ENCODE measurements around the gene PTEN. TPM values are rescaled to one million over a fixed set of nuclear protein-coding genes. Genes with fewer than 3 reads are reported as not detected.

Gene PTEN
- total RNA-seq, 1 donor from 2014 or later: 69.3 TPM

DNA sequence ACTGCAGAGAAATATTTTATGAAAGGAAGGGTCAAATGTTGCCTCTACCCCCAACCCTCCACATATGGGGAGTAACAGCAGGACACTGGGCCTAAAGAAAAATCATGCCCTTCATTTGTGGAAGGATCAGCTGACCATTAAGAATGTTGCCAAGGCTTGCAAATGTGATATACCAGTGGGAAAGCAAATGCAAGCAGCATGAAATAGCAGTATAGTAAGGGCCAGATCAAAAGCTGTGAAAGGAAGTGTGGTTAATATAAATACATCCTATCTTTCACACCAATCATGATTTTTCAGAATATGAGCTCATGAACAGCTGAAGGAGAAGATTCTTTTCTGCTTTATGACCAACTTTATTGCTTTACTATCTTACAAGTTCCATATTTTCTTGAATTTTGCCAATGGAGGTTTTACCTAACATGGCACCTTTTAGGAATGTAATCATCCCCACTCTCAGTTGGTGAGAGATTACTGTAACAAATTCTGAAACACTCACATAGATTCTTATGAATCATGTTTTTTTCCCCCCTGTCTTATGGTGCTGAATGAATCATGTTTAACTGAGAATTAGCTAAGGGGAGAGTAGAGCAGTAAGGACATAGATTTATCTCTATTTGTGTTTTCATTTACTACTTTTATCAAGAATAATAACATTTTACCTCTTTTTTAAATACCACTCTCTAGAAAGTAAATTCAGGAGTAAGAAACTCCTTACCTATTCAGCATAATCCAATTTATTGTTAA, 33.3 kb upstream of the PTEN start:
- H3K4me1 Mint-ChIP-seq (ENCODE audit: unreplicated experiment): no peaks in the 10 kb centered on the region
- no peaks in the 10 kb centered on the region for H3K9me3 Mint-ChIP-seq (ENCODE audit: unreplicated experiment)
- H3K4me3 Mint-ChIP-seq (ENCODE audit: unreplicated experiment): no peak overlapping the region
- TF ChIP-seq, protein P1, sequence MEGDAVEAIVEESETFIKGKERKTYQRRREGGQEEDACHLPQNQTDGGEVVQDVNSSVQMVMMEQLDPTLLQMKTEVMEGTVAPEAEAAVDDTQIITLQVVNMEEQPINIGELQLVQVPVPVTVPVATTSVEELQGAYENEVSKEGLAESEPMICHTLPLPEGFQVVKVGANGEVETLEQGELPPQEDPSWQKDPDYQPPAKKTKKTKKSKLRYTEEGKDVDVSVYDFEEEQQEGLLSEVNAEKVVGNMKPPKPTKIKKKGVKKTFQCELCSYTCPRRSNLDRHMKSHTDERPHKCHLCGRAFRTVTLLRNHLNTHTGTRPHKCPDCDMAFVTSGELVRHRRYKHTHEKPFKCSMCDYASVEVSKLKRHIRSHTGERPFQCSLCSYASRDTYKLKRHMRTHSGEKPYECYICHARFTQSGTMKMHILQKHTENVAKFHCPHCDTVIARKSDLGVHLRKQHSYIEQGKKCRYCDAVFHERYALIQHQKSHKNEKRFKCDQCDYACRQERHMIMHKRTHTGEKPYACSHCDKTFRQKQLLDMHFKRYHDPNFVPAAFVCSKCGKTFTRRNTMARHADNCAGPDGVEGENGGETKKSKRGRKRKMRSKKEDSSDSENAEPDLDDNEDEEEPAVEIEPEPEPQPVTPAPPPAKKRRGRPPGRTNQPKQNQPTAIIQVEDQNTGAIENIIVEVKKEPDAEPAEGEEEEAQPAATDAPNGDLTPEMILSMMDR (IDR thresholded peaks at IDR 0.05): no peak
- H3K27me3 Mint-ChIP-seq (ENCODE audit: unreplicated experiment): peaks cover 13% of the 10 kb centered on the region
- no peak overlapping the region for H3K27ac Mint-ChIP-seq (ENCODE audit: unreplicated experiment)
- no peak for DNase-seq (ENCODE audit: extremely low spot score, unreplicated experiment)
- no peaks in the 10 kb centered on the region for H3K36me3 Mint-ChIP-seq (ENCODE audit: unreplicated experiment)

DNA sequence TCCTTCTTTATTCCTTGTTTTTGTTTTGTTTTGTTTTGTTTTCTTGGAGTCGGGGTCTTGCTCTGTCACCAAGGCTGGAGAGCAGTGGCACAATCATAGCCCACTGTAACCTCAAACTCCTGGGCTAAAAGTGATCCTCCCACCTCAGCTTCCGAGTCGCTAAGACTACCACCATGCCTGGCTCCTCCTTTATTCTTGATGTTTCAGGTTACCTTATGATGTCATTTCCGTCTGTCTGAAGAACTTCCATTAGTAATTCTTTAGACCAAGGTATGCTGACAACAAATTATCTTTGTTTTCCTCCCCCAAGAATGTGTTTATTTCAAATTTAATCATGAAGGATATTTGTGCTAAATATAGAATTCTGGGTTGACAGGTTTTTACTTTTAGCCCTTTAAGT, 27.3 kb upstream of the PTEN start:
- H3K4me1 Mint-ChIP-seq (ENCODE audit: unreplicated experiment): no peaks in the 10 kb centered on the region
- no peaks in the 10 kb centered on the region for H3K9me3 Mint-ChIP-seq (ENCODE audit: unreplicated experiment)
- no peak overlapping the region for H3K4me3 Mint-ChIP-seq (ENCODE audit: unreplicated experiment)
- TF ChIP-seq, protein P1 (IDR thresholded peaks at IDR 0.05): no peak
- H3K36me3 Mint-ChIP-seq (ENCODE audit: unreplicated experiment): no peaks in the 10 kb centered on the region
- no peak overlapping the region for H3K27ac Mint-ChIP-seq (ENCODE audit: unreplicated experiment)
- peaks cover 26% of the 10 kb centered on the region for H3K27me3 Mint-ChIP-seq (ENCODE audit: unreplicated experiment)
- no peak for DNase-seq (ENCODE audit: extremely low spot score, unreplicated experiment)

DNA sequence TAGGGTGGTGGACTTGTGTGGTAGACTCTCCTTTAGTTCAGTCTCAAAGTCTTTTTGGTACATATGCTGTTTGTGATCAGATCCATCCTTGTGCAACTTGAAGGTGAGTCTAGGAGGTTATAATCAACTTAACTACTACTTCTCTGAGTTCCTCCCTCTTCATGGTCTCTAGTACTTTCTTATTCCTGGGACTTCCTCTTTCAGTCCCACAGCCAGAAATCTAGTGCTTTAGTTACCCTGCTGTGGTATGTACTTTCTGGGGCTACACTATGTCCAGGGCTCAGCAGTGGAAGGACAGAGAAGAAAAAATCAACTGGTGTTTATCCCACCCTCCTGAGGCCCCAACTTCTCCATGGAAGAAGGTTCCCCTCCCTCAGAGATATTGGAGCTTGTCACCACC, 26.0 kb upstream of the PTEN start:
- Mint-ChIP-seq H3K27ac (ENCODE audit: unreplicated experiment) (no peak overlapping the region), H3K9me3 (ENCODE audit: unreplicated experiment) (no peaks in the 10 kb centered on the region), H3K27me3 (ENCODE audit: unreplicated experiment) (peaks cover 26% of the 10 kb centered on the region), H3K36me3 (ENCODE audit: unreplicated experiment) (no peaks in the 10 kb centered on the region), H3K4me3 (ENCODE audit: unreplicated experiment) (no peak overlapping the region), H3K4me1 (ENCODE audit: unreplicated experiment) (no peaks in the 10 kb centered on the region)
- TF ChIP-seq, protein P1 (IDR thresholded peaks at IDR 0.05): no peak
- DNase-seq (ENCODE audit: extremely low spot score, unreplicated experiment): no peak

DNA sequence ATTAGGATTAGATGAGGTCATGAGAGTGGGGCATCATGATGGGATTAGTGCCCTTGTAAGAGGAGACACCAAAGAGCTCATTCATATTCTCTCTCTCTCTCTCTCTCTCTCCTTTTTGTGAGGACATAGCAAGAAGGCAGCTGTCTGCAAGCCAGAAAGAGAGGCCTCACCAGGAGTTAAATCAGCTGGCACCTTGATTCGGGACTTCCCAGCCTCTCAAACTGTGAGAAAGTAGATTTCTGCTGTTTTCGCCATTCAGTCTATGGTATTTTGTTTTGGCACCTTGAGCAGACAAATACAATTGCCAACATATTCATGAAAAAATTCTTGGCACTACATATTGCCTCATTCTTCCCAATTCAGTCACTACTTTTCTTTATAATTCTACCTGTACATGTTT, 24.8 kb upstream of the PTEN start:
- no peaks in the 10 kb centered on the region for H3K36me3 Mint-ChIP-seq (ENCODE audit: unreplicated experiment)
- H3K9me3 Mint-ChIP-seq (ENCODE audit: unreplicated experiment): no peaks in the 10 kb centered on the region
- TF ChIP-seq, protein P1 (IDR thresholded peaks at IDR 0.05): no peak
- no peak overlapping the region for H3K27ac Mint-ChIP-seq (ENCODE audit: unreplicated experiment)
- no peak for DNase-seq (ENCODE audit: extremely low spot score, unreplicated experiment)
- H3K4me1 Mint-ChIP-seq (ENCODE audit: unreplicated experiment): peaks cover 5% of the 10 kb centered on the region
- H3K4me3 Mint-ChIP-seq (ENCODE audit: unreplicated experiment): no peak overlapping the region
- H3K27me3 Mint-ChIP-seq (ENCODE audit: unreplicated experiment): peaks cover 23% of the 10 kb centered on the region

DNA sequence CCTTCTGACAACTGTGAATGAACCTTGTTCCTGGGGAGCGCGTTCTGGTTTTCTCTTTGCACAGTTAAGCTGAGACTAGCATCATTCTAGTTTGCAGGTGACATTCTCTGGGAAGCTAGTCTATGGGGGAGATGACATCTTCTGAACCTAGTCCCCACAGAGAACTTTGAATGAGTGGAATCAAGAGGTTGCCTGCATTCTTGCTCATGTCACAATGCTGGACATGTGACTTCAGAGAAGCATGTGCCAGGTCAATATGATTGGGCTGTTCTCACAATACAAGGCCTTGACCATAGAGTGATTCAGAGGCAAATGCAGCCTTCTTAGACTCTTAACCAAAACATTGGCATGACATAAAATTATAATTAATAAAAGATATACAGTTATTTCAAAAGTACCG, 22.2 kb upstream of the PTEN start:
- Mint-ChIP-seq H3K27me3 (ENCODE audit: unreplicated experiment) (peaks cover 10% of the 10 kb centered on the region), H3K27ac (ENCODE audit: unreplicated experiment) (no peak overlapping the region), H3K9me3 (ENCODE audit: unreplicated experiment) (no peaks in the 10 kb centered on the region), H3K36me3 (ENCODE audit: unreplicated experiment) (no peaks in the 10 kb centered on the region), H3K4me1 (ENCODE audit: unreplicated experiment) (peaks cover 5% of the 10 kb centered on the region), H3K4me3 (ENCODE audit: unreplicated experiment) (no peak overlapping the region)
- TF ChIP-seq, protein P1 (IDR thresholded peaks at IDR 0.05): no peak
- DNase-seq (ENCODE audit: extremely low spot score, unreplicated experiment): no peak
